HG02623 (cell line): ENCODE measurements around the gene TNS3.

Source experiments
- ATAC-seq: cut with Tn5 transposase; IDR thresholded peaks from one replicate; pipeline ENCODE4 v1.9.1; 2021; ENCODE audit warnings: moderate library complexity; ENCODE audit not compliant: unreplicated experiment

The TNS3 gene

GRCh38 chr7:47336472-47337425, 245.2 kb downstream of the TNS3 start:
- ATAC-seq = no peak

- no peak for ATAC-seq
Observed at GRCh38 chr7:47335557-47336471, 246.1 kb downstream of the TNS3 start.

GRCh38 chr7:47335071-47335470, 246.8 kb downstream of the TNS3 start:
- no peak for ATAC-seq

- no peak for ATAC-seq
Observed at GRCh38 chr7:47333959-47334358, 248.0 kb downstream of the TNS3 start.

- no peak for ATAC-seq
Observed at GRCh38 chr7:47333554-47333887, 248.4 kb downstream of the TNS3 start.

- no peak for ATAC-seq
Observed at GRCh38 chr7:47332681-47333553, 249.0 kb downstream of the TNS3 start.

GRCh38 chr7:47332213-47332612, 249.7 kb downstream of the TNS3 start:
- ATAC-seq = no peak

- ATAC-seq = no peak
Observed at GRCh38 chr7:47331179-47331565, 250.7 kb downstream of the TNS3 start.

- no peak for ATAC-seq
Observed at GRCh38 chr7:47330561-47331178, 251.2 kb downstream of the TNS3 start.

GRCh38 chr7:47330026-47330425, 251.9 kb downstream of the TNS3 start:
- ATAC-seq = no peak

- no peak for ATAC-seq
Observed at GRCh38 chr7:47329320-47329926, 252.5 kb downstream of the TNS3 start.

GRCh38 chr7:47328392-47329319, 253.3 kb downstream of the TNS3 start:
- no peak for ATAC-seq

- ATAC-seq = no peak
Observed at GRCh38 chr7:47327698-47328391, 254.1 kb downstream of the TNS3 start.

- no peak for ATAC-seq
Observed at GRCh38 chr7:47327346-47327697, 254.6 kb downstream of the TNS3 start.

- ATAC-seq = no peak
Observed at GRCh38 chr7:47326808-47327207, 255.1 kb downstream of the TNS3 start.

GRCh38 chr7:47326220-47326619, 255.7 kb downstream of the TNS3 start:
- no peak for ATAC-seq

GRCh38 chr7:47325337-47325736, 256.6 kb downstream of the TNS3 start:
- ATAC-seq = no peak

- ATAC-seq = no peak
Observed at GRCh38 chr7:47323904-47324303, 258.0 kb downstream of the TNS3 start.
